ENCODE measurements around the gene UBA52.
"Not testable (repeated sequence)": the region's sequence is repeated elsewhere in the genome, so short reads cannot be mapped to it uniquely, and the experiment has no call there.

UBA52 gene

GRCh38 chr19:18557411-18558201, 14.1 kb upstream of the UBA52 start, which contains the start of gene KXD1:
Gene KXD1 (plus strand): TSS chr19:18557870. CDS start chr19:18562057, 4,187 bp downstream.
- peak; percentile 100 for DNase-seq (ENCODE audit: low spot score)

- no peak for DNase-seq (ENCODE audit: low spot score)
These were observed 13.5 kb upstream of the UBA52 start for GRCh38 chr19:18558202-18558555.

- no peak for DNase-seq (ENCODE audit: low spot score)
These were observed 13.1 kb upstream of the UBA52 start for GRCh38 chr19:18558604-18559003.

GRCh38 chr19:18559685-18560084, 12.0 kb upstream of the UBA52 start:
- DNase-seq (ENCODE audit: low spot score) = no peak

GRCh38 chr19:18562086-18562485, 9.6 kb upstream of the UBA52 start:
- no peak for DNase-seq (ENCODE audit: low spot score)

- DNase-seq (ENCODE audit: low spot score) = no peak
These were observed 4.7 kb upstream of the UBA52 start for GRCh38 chr19:18566953-18567352.

- no peak for DNase-seq (ENCODE audit: low spot score)
These were observed 3.3 kb upstream of the UBA52 start for GRCh38 chr19:18568367-18568766.

GRCh38 chr19:18574691-18575291, 3.1 kb downstream of the UBA52 start:
- no peak for DNase-seq (ENCODE audit: low spot score)

- no peak for DNase-seq (ENCODE audit: low spot score)
These were observed 4.7 kb downstream of the UBA52 start for GRCh38 chr19:18576383-18576782.

- DNase-seq (ENCODE audit: low spot score) = no peak
These were observed 5.8 kb downstream of the UBA52 start for GRCh38 chr19:18577365-18577914.

GRCh38 chr19:18580311-18580710, 8.7 kb downstream of the UBA52 start:
- no peak for DNase-seq (ENCODE audit: low spot score)

- peak; percentile 54 for DNase-seq (ENCODE audit: low spot score)
These were observed 14.6 kb downstream of the UBA52 start for GRCh38 chr19:18586306-18586705.

- no peak for DNase-seq (ENCODE audit: low spot score)
These were observed 15.9 kb downstream of the UBA52 start for GRCh38 chr19:18587561-18587960.

GRCh38 chr19:18587962-18588610, 16.4 kb downstream of the UBA52 start:
- DNase-seq (ENCODE audit: low spot score) = peak; percentile 32

GRCh38 chr19:18588611-18589379, 17.1 kb downstream of the UBA52 start, which contains the start of gene REX1BD:
Gene REX1BD (plus strand): TSS chr19:18588798. CDS start chr19:18588802, 4 bp downstream.
- peak; percentile 94 for DNase-seq (ENCODE audit: low spot score)

GRCh38 chr19:18589380-18590272, 18.0 kb downstream of the UBA52 start:
- DNase-seq (ENCODE audit: low spot score) = peak; percentile 86

- DNase-seq (ENCODE audit: low spot score) = peak; percentile 35
These were observed 18.9 kb downstream of the UBA52 start for GRCh38 chr19:18590273-18591272.

- no peak for DNase-seq (ENCODE audit: low spot score)
These were observed 20.2 kb downstream of the UBA52 start for GRCh38 chr19:18591735-18592385.

GRCh38 chr19:18592732-18593131, 21.1 kb downstream of the UBA52 start:
- DNase-seq (ENCODE audit: low spot score) = not testable (repeated sequence)

Data from NAMALWA (cell line).